ENCODE measurements around the gene SPATA20. TPM values are rescaled to one million over a fixed set of nuclear protein-coding genes. Genes with fewer than 3 reads are reported as not detected.

Gene SPATA20
- total and polyA plus RNA-seq, 7 donors, result 4.8 to 25.8 (median 16.7) TPM

DNA sequence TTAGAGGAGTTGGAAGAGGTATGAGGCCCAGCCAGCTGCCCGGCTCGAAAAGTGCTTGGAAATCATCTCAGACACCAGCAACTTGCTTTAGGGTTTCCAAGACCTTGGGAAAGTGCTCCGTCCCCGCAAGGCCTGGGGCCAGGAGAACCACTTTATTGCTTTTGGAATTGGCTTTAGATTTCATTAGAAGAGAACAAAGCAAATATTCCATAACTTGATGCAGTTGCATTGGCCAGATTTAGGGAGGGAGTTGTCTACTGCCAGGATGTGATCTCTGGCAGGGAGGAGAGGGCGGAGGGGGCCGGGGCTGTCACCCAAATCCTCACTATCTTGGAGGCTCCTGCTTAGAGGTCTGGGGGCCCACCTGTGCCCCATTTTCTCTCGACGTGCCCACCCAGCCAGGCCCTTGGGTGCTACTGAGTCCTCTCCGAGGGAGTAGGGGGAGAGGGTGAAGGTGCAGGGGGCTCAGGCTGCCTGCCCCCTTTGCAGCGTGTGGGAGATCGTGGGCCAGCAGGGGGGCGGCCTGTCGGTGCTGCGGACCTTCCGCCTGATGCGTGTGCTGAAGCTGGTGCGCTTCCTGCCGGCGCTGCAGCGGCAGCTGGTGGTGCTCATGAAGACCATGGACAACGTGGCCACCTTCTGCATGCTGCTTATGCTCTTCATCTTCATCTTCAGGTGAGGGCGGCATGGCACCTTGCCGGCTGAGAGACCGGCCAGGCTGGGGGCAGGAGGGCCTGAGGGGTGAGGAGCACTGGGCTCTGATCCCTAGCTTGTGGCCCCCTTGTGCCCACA lies 44.2 kb downstream of the SPATA20 start:
- no peak for DNase-seq
- no peak overlapping the region for H3K27ac ChIP-seq
- H3K4me3 ChIP-seq, result no peak overlapping the region
- H3K36me3 ChIP-seq (ENCODE audit: insufficient read depth in 1 of 2, low read depth in 1 of 2), result no peaks in the 10 kb centered on the region
- H3K27me3 ChIP-seq (ENCODE audit: insufficient read depth in 3 of 3, low read length in 2 of 3), result peaks cover 0 to 3% (median 0%) of the 10 kb centered on the region in 3 donors
- TF ChIP-seq, protein P1, sequence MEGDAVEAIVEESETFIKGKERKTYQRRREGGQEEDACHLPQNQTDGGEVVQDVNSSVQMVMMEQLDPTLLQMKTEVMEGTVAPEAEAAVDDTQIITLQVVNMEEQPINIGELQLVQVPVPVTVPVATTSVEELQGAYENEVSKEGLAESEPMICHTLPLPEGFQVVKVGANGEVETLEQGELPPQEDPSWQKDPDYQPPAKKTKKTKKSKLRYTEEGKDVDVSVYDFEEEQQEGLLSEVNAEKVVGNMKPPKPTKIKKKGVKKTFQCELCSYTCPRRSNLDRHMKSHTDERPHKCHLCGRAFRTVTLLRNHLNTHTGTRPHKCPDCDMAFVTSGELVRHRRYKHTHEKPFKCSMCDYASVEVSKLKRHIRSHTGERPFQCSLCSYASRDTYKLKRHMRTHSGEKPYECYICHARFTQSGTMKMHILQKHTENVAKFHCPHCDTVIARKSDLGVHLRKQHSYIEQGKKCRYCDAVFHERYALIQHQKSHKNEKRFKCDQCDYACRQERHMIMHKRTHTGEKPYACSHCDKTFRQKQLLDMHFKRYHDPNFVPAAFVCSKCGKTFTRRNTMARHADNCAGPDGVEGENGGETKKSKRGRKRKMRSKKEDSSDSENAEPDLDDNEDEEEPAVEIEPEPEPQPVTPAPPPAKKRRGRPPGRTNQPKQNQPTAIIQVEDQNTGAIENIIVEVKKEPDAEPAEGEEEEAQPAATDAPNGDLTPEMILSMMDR (IDR thresholded peaks at IDR 0.05), result no peak
- 96 to 98% (median 96%) methylated on average over 23 to 24 of the region's 24 CpGs for WGBS, 3 donors
- no peak for ATAC-seq
- intact Hi-C loops (cut with DNase I), result no loop called here
- H3K4me1 ChIP-seq, result peaks cover 3% of the 10 kb centered on the region
- no peaks in the 10 kb centered on the region for H3K9me3 ChIP-seq

DNA sequence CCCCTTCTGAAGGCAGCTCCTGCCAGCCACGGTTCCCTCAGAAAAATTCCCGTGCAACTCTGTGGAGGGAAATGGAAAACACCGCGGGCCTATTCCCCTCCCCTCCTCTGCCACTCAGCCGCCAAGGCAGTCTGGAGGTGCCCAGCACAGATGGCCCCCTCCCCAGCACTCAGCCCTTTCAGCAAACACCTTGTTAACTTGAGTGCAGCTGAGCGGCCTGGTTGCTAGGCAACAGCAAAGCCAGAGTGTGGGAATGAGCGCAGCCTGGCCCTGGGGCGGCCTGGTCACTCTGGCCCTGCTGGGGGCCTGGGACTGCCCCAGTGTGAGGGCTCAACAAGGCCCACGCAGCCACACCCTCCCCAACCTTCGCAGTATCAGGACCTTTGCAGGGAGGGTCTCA lies 46.3 kb downstream of the SPATA20 start:
- no peak for DNase-seq
- H3K9me3 ChIP-seq, result no peaks in the 10 kb centered on the region
- H3K4me3 ChIP-seq, result no peak overlapping the region
- TF ChIP-seq, protein P1 (IDR thresholded peaks at IDR 0.05), result no peak
- H3K4me1 ChIP-seq, result peaks cover 3% of the 10 kb centered on the region
- no peak for ATAC-seq
- peaks cover 0 to 3% (median 0%) of the 10 kb centered on the region in 3 donors for H3K27me3 ChIP-seq (ENCODE audit: insufficient read depth in 3 of 3, low read length in 2 of 3)
- no peak overlapping the region for H3K27ac ChIP-seq
- WGBS, 3 donors, result 73 to 76% (median 75%) methylated on average over 9 to 10 of the region's 10 CpGs
- intact Hi-C loops (cut with DNase I), result no loop called here
- no peaks in the 10 kb centered on the region for H3K36me3 ChIP-seq (ENCODE audit: insufficient read depth in 1 of 2, low read depth in 1 of 2)

DNA sequence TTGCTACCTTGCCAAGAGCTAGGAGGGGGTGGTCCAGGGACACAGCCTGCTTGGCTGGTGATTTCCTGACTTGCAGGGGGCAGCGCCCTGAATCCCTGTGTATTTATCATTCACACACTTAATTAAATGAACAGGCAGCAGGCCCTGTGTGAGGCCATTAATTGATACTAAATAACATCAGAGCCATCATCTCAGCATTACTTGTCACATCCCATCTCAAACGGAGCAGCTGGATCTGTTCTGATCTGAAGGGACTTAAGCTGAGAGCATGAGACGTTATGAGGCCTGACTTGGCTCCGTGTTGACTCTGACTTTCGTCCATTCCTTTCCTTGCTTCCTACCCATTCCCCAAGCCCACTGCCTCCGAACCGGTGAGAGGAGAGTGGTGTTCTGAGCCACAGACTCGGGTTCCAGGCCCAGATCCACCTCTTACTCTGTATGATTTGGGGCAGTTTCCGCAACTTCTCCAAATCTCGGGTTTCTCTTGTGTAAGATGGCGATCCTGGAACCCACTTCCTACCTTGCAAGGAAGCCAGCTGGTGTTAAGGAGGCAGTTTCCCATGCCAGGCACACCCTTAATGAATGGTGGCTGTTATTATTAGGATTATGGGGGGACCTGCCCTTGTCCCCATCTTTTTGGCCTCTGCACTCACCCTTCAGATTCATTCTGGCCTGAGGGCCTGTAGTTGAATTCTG lies 47.3 kb downstream of the SPATA20 start:
- H3K4me1 ChIP-seq, result peaks cover 3% of the 10 kb centered on the region
- 82 to 88% (median 85%) methylated on average over 11 of the region's 11 CpGs for WGBS, 3 donors
- ATAC-seq (no peak), DNase-seq (no peak)
- H3K27me3 ChIP-seq (ENCODE audit: insufficient read depth in 3 of 3, low read length in 2 of 3), result peaks cover 0 to 3% (median 0%) of the 10 kb centered on the region in 3 donors
- H3K9me3 ChIP-seq, result no peaks in the 10 kb centered on the region
- no peak overlapping the region for H3K27ac ChIP-seq
- TF ChIP-seq, protein P1 (IDR thresholded peaks at IDR 0.05), result no peak
- no peak overlapping the region for H3K4me3 ChIP-seq
- intact Hi-C loops (cut with DNase I), result no loop called here
- H3K36me3 ChIP-seq (ENCODE audit: insufficient read depth in 1 of 2, low read depth in 1 of 2), result no peaks in the 10 kb centered on the region

GRCh38 chr17:50594892-50595291 lies 47.9 kb downstream of the SPATA20 start:
- ATAC-seq (no peak), DNase-seq (no peak)
- Histone ChIP-seq H3K9me3 (no peaks in the 10 kb centered on the region), H3K4me1 (no peaks in the 10 kb centered on the region), H3K4me3 (no peak overlapping the region), H3K27me3 (ENCODE audit: insufficient read depth in 3 of 3, low read length in 2 of 3) (peaks cover 0 to 3% (median 0%) of the 10 kb centered on the region in 3 donors), H3K27ac (no peak overlapping the region), H3K36me3 (ENCODE audit: insufficient read depth in 1 of 2, low read depth in 1 of 2) (no peaks in the 10 kb centered on the region)
- intact Hi-C loops (cut with DNase I), result no loop called here
- TF ChIP-seq, protein P1 (IDR thresholded peaks at IDR 0.05), result no peak
- WGBS, 3 donors, result 88 to 91% (median 89%) methylated on average over 21 of the region's 21 CpGs

Data from psoas muscle (tissue), 8 donors.